HEK293 (cell line): ENCODE data around the gene PITPNC1.

Experiments used
- CTCF ChIA-PET: fragments of 350-600 bp; formaldehyde crosslinking; extraction: SDS; loops from one replicate; lab custom pipeline; 2021; ENCODE audit warnings: antibody characterized with exemption; lab: Yijun Ruan, JAX
- POLR2A ChIA-PET: fragments of 300-600 bp; formaldehyde crosslinking; extraction: SDS; loops from one replicate; lab custom pipeline; 2020; ENCODE audit warnings: antibody characterized with exemption, inconsistent platforms; lab: Yijun Ruan, JAX
- H3K27ac ChIP-seq: fragments of 200-500 bp; sonication (Bioruptor generic); 2 replicates; pipeline ENCODE4 v1.5.1; 2014; ENCODE audit warnings: low read depth, low read length, control low read depth, inconsistent platforms; ENCODE audit errors: extremely low read depth
- H3K36me3 ChIP-seq, 2 experiments: fragments of 200-500 bp in 1 of 2; sonication (Bioruptor generic) in 1 of 2; 1 replicate in 1 of 2; 2 replicates in 1 of 2; pipeline ENCODE4 v1.5.1; 2014 to 2017; ENCODE audit warnings: inconsistent platforms in 2 of 2, low read length in 2 of 2; ENCODE audit not compliant: control insufficient read depth in 2 of 2, insufficient read depth in 1 of 2
- H3K4me1 ChIP-seq: fragments of 200-500 bp; sonication (Bioruptor generic); 2 replicates; pipeline ENCODE4 v1.5.1; 2014; ENCODE audit warnings: mild to moderate bottlenecking, low read length, inconsistent platforms; ENCODE audit not compliant: control insufficient read depth, insufficient read depth
- H3K4me3 ChIP-seq: 2 replicates; pipeline ENCODE4 v1.5.1; 2011; ENCODE audit warnings: low read depth, mild to moderate bottlenecking, control low read depth, low read length, moderate library complexity
- H3K9me3 ChIP-seq: fragments of 200-500 bp; sonication (Bioruptor generic); 2 replicates; pipeline ENCODE4 v1.5.1; 2014; ENCODE audit warnings: low read depth, low read length, inconsistent platforms; ENCODE audit not compliant: control insufficient read depth, insufficient read depth
- GLI2 ChIP-seq: fragments of 450-650 bp; formaldehyde crosslinking; IDR thresholded peaks from 2 replicates; pipeline ENCODE4; 2017; ENCODE audit warnings: missing biosample characterization, missing genetic modification characterization, low read depth, borderline replicate concordance
- MEIS1 ChIP-seq: sonication (generic); formaldehyde crosslinking; IDR thresholded peaks from 2 replicates; pipeline ENCODE4 v1.8.1; 2022; ENCODE audit warnings: missing genetic modification reagents, mild to moderate bottlenecking, borderline replicate concordance
- SALL2 ChIP-seq: fragments of 450-650 bp; formaldehyde crosslinking; IDR thresholded peaks from 2 replicates; pipeline ENCODE4 v1.5.0; 2017; ENCODE audit warnings: missing biosample characterization, mild to moderate bottlenecking, missing genetic modification characterization, borderline replicate concordance
- YY1 ChIP-seq: fragments of 450-650 bp; formaldehyde crosslinking; IDR thresholded peaks from 2 replicates; pipeline ENCODE4 v1.5.1; 2018; ENCODE audit warnings: missing biosample characterization, missing genetic modification characterization
- ZNF324 ChIP-seq: fragments of 450-650 bp; formaldehyde crosslinking; IDR thresholded peaks from 2 replicates; pipeline ENCODE4 v1.5.1; 2016; ENCODE audit warnings: missing biosample characterization, missing genetic modification characterization
- ZNF530 ChIP-seq: fragments of 450-650 bp; formaldehyde crosslinking; IDR thresholded peaks from 2 replicates; pipeline ENCODE4 v1.5.1; 2016; ENCODE audit warnings: low read depth, missing biosample characterization, missing genetic modification characterization
- ZNF654 ChIP-seq: fragments of 450-650 bp; formaldehyde crosslinking; IDR thresholded peaks from 2 replicates; pipeline ENCODE4 v1.5.1; 2016; ENCODE audit warnings: low read depth, missing biosample characterization, missing genetic modification characterization
- ZNF777 ChIP-seq: fragments of 450-650 bp; formaldehyde crosslinking; IDR thresholded peaks from 2 replicates; pipeline ENCODE4 v1.5.1; 2017; ENCODE audit warnings: missing biosample characterization, missing genetic modification characterization, borderline replicate concordance
- ZSCAN30 ChIP-seq: fragments of 450-650 bp; IDR thresholded peaks from 2 replicates; pipeline ENCODE4 v1.5.1; 2018; ENCODE audit warnings: missing biosample characterization, mild to moderate bottlenecking, missing genetic modification characterization, moderate library complexity
- TF ChIP-seq, protein P1 (sequence below): fragments of 450-650 bp; formaldehyde crosslinking; IDR thresholded peaks from 2 replicates; pipeline ENCODE4 v1.5.1; 2017; ENCODE audit warnings: missing biosample characterization, missing genetic modification characterization
- TF ChIP-seq, protein P2 (sequence below): fragments of 450-650 bp; formaldehyde crosslinking; IDR thresholded peaks from 2 replicates; pipeline ENCODE4 v1.5.0; 2017; ENCODE audit warnings: missing biosample characterization, missing genetic modification characterization, borderline replicate concordance
- TF ChIP-seq, protein P3 (sequence below): fragments of 450-650 bp; formaldehyde crosslinking; IDR thresholded peaks from 2 replicates; pipeline ENCODE4 v1.5.1; 2016; ENCODE audit warnings: missing biosample characterization, missing genetic modification characterization
- TF ChIP-seq, protein P4 (sequence below): fragments of 450-650 bp; formaldehyde crosslinking; IDR thresholded peaks from 2 replicates; pipeline ENCODE4 v1.5.1; 2016; ENCODE audit warnings: missing biosample characterization, missing genetic modification characterization
- TF ChIP-seq, protein P5 (sequence below): fragments of 450-650 bp; formaldehyde crosslinking; IDR thresholded peaks from 2 replicates; pipeline ENCODE4 v1.5.1; 2016; ENCODE audit warnings: missing biosample characterization, missing genetic modification characterization, borderline replicate concordance
- TF ChIP-seq, protein P6 (sequence below): fragments of 450-650 bp; formaldehyde crosslinking; IDR thresholded peaks from 2 replicates; pipeline ENCODE4 v1.5.1; 2016; ENCODE audit warnings: missing biosample characterization, missing genetic modification characterization
- TF ChIP-seq, protein P7 (sequence below): fragments of 450-650 bp; formaldehyde crosslinking; IDR thresholded peaks from 2 replicates; pipeline ENCODE4 v1.5.1; 2016; ENCODE audit warnings: missing biosample characterization, missing genetic modification characterization

The PITPNC1 gene

DNA sequence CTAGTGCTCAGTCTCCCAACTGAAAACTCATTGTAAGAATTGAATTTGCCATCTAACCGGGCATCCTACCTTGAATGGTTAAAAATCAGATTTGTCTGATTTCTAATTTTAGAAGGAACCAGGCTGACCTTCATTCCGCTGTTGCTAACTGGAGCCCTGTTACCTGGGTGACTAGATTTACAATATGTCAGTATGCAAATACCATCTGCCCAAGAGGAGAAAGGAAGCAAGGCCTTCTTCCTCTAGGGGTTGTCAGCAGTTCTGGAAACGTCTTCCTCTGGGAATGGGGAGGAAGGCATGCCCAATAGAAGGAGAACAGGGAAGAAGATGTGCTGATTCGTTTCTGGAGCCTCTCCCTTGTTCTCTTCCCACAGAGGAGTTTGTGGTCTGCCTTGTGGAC lies 137.9 kb downstream of the PITPNC1 start:
- no peaks in the 10 kb centered on the region; the same call in 1 of the 2 replicates for H3K9me3 ChIP-seq
- POLR2A ChIA-PET = no interaction called here
- H3K27ac ChIP-seq = no peak overlapping the region
- H3K4me1 ChIP-seq = peaks cover 19% of the 10 kb centered on the region
- TF ChIP-seq, protein P1, sequence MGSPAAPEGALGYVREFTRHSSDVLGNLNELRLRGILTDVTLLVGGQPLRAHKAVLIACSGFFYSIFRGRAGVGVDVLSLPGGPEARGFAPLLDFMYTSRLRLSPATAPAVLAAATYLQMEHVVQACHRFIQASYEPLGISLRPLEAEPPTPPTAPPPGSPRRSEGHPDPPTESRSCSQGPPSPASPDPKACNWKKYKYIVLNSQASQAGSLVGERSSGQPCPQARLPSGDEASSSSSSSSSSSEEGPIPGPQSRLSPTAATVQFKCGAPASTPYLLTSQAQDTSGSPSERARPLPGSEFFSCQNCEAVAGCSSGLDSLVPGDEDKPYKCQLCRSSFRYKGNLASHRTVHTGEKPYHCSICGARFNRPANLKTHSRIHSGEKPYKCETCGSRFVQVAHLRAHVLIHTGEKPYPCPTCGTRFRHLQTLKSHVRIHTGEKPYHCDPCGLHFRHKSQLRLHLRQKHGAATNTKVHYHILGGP (tag by site-specific recombination) = no peak
- TF ChIP-seq, protein P2, sequence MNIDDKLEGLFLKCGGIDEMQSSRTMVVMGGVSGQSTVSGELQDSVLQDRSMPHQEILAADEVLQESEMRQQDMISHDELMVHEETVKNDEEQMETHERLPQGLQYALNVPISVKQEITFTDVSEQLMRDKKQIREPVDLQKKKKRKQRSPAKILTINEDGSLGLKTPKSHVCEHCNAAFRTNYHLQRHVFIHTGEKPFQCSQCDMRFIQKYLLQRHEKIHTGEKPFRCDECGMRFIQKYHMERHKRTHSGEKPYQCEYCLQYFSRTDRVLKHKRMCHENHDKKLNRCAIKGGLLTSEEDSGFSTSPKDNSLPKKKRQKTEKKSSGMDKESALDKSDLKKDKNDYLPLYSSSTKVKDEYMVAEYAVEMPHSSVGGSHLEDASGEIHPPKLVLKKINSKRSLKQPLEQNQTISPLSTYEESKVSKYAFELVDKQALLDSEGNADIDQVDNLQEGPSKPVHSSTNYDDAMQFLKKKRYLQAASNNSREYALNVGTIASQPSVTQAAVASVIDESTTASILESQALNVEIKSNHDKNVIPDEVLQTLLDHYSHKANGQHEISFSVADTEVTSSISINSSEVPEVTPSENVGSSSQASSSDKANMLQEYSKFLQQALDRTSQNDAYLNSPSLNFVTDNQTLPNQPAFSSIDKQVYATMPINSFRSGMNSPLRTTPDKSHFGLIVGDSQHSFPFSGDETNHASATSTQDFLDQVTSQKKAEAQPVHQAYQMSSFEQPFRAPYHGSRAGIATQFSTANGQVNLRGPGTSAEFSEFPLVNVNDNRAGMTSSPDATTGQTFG (tag by site-specific recombination) = no peak
- TF ChIP-seq, protein P3, sequence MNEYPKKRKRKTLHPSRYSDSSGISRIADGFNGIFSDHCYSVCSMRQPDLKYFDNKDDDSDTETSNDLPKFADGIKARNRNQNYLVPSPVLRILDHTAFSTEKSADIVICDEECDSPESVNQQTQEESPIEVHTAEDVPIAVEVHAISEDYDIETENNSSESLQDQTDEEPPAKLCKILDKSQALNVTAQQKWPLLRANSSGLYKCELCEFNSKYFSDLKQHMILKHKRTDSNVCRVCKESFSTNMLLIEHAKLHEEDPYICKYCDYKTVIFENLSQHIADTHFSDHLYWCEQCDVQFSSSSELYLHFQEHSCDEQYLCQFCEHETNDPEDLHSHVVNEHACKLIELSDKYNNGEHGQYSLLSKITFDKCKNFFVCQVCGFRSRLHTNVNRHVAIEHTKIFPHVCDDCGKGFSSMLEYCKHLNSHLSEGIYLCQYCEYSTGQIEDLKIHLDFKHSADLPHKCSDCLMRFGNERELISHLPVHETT (tag by site-specific recombination) = no peak
- no peak for TF ChIP-seq GLI2 (tag by site-specific recombination)
- TF ChIP-seq, protein P4, sequence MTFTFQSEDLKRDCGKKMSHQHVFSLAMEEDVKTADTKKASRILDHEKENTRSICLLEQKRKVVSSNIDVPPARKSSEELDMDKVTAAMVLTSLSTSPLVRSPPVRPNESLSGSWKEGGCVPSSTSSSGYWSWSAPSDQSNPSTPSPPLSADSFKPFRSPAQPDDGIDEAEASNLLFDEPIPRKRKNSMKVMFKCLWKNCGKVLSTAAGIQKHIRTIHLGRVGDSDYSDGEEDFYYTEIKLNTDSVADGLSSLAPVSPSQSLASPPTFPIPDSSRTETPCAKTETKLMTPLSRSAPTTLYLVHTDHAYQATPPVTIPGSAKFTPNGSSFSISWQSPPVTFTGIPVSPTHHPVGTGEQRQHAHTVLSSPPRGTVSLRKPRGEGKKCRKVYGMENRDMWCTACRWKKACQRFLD (tag by site-specific recombination) = no peak
- TF ChIP-seq ZNF324 (tag by site-specific recombination) = no peak
- TF ChIP-seq ZNF530 = no peak
- TF ChIP-seq MEIS1 = no peak
- TF ChIP-seq, protein P5, sequence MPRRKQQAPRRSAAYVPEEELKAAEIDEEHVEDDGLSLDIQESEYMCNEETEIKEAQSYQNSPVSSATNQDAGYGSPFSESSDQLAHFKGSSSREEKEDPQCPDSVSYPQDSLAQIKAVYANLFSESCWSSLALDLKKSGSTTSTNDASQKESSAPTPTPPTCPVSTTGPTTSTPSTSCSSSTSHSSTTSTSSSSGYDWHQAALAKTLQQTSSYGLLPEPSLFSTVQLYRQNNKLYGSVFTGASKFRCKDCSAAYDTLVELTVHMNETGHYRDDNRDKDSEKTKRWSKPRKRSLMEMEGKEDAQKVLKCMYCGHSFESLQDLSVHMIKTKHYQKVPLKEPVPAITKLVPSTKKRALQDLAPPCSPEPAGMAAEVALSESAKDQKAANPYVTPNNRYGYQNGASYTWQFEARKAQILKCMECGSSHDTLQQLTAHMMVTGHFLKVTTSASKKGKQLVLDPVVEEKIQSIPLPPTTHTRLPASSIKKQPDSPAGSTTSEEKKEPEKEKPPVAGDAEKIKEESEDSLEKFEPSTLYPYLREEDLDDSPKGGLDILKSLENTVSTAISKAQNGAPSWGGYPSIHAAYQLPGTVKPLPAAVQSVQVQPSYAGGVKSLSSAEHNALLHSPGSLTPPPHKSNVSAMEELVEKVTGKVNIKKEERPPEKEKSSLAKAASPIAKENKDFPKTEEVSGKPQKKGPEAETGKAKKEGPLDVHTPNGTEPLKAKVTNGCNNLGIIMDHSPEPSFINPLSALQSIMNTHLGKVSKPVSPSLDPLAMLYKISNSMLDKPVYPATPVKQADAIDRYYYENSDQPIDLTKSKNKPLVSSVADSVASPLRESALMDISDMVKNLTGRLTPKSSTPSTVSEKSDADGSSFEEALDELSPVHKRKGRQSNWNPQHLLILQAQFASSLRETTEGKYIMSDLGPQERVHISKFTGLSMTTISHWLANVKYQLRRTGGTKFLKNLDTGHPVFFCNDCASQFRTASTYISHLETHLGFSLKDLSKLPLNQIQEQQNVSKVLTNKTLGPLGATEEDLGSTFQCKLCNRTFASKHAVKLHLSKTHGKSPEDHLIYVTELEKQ (tag by site-specific recombination) = no peak
- TF ChIP-seq, protein P6, sequence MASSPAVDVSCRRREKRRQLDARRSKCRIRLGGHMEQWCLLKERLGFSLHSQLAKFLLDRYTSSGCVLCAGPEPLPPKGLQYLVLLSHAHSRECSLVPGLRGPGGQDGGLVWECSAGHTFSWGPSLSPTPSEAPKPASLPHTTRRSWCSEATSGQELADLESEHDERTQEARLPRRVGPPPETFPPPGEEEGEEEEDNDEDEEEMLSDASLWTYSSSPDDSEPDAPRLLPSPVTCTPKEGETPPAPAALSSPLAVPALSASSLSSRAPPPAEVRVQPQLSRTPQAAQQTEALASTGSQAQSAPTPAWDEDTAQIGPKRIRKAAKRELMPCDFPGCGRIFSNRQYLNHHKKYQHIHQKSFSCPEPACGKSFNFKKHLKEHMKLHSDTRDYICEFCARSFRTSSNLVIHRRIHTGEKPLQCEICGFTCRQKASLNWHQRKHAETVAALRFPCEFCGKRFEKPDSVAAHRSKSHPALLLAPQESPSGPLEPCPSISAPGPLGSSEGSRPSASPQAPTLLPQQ (tag by site-specific recombination) = no peak
- TF ChIP-seq ZNF777 (tag by site-specific recombination) = no peak
- TF ChIP-seq YY1 (tag by site-specific recombination) = no peak
- TF ChIP-seq ZNF654 (tag by site-specific recombination) = no peak
- TF ChIP-seq SALL2 (tag by site-specific recombination) = no peak
- TF ChIP-seq, protein P7, sequence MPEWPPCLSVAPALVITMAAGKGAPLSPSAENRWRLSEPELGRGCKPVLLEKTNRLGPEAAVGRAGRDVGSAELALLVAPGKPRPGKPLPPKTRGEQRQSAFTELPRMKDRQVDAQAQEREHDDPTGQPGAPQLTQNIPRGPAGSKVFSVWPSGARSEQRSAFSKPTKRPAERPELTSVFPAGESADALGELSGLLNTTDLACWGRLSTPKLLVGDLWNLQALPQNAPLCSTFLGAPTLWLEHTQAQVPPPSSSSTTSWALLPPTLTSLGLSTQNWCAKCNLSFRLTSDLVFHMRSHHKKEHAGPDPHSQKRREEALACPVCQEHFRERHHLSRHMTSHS (tag by site-specific recombination) = no peak
- TF ChIP-seq ZSCAN30 = no peak
- CTCF ChIA-PET = no interaction called here
- no peak overlapping the region for H3K4me3 ChIP-seq
- no peaks in the 10 kb centered on the region for H3K36me3 ChIP-seq
